Smooth muscle cell (in vitro differentiated cells): ENCODE results near the gene FBXO3. TPM values are rescaled to one million over a fixed set of nuclear protein-coding genes. Genes with fewer than 3 reads are reported as not detected.

Source experiments
- DNase-seq: peaks from one replicate; lab custom pipeline; 2025; ENCODE audit not compliant: unreplicated experiment; lab: John Stamatoyannopoulos, UW
- H2AFZ ChIP-seq: fragments of 200-600 bp; sonication (generic); 2 replicates; pipeline ENCODE4 v1.6.0; 2016; ENCODE audit warnings: antibody characterized with exemption, low read depth, mild to moderate bottlenecking
- H3F3A ChIP-seq: fragments of 200-600 bp; sonication (generic); 2 replicates; pipeline ENCODE4 v1.6.0; 2017; ENCODE audit warnings: antibody characterized with exemption, low read depth
- H3K27ac ChIP-seq: fragments of 200-600 bp; sonication (generic); 2 replicates; pipeline ENCODE4 v1.5.1; 2016; ENCODE audit warnings: low read depth, mild to moderate bottlenecking
- H3K27me3 ChIP-seq: fragments of 200-600 bp; sonication (generic); 2 replicates; pipeline ENCODE4 v1.6.1; 2016; ENCODE audit warnings: low read depth, mild to moderate bottlenecking
- H3K36me3 ChIP-seq: fragments of 200-600 bp; sonication (generic); 2 replicates; pipeline ENCODE4 v1.5.1; 2016; ENCODE audit warnings: low read depth
- H3K4me1 ChIP-seq: fragments of 200-600 bp; sonication (generic); 2 replicates; pipeline ENCODE4 v1.5.1; 2016; ENCODE audit warnings: low read depth
- H3K4me2 ChIP-seq: fragments of 200-600 bp; sonication (generic); 2 replicates; pipeline ENCODE4 v1.6.0; 2016; ENCODE audit warnings: mild to moderate bottlenecking
- H3K4me3 ChIP-seq: fragments of 200-600 bp; sonication (generic); 2 replicates; pipeline ENCODE4 v1.5.1; 2016; ENCODE audit warnings: mild to moderate bottlenecking
- H3K79me2 ChIP-seq: fragments of 200-600 bp; sonication (generic); 2 replicates; pipeline ENCODE4 v1.6.0; 2016; ENCODE audit warnings: low read depth, mild to moderate bottlenecking
- H3K9ac ChIP-seq: fragments of 200-600 bp; sonication (generic); 2 replicates; pipeline ENCODE4 v1.6.0; 2016; ENCODE audit warnings: low read depth
- H3K9me3 ChIP-seq: fragments of 200-600 bp; sonication (generic); replicated peaks from 2 replicates; pipeline ENCODE4 v1.5.1; 2016; ENCODE audit warnings: low read depth
- H4K20me1 ChIP-seq: fragments of 200-600 bp; sonication (generic); 2 replicates; pipeline ENCODE4 v1.6.0; 2016; ENCODE audit warnings: low read depth
- CTCF ChIP-seq: fragments of 200-600 bp; sonication (generic); IDR thresholded peaks from 2 replicates; pipeline ENCODE4 v1.5.1; 2017; ENCODE audit warnings: borderline replicate concordance, mild to moderate bottlenecking, antibody characterized with exemption; ENCODE audit not compliant: insufficient read depth, poor library complexity, severe bottlenecking
- WGBS: methylation state at CpG from one replicate; pipeline ENCODE4 v1.1.7; 2016; ENCODE audit warnings: low lambda C conversion rate; 5-methylcytosine and 5-hydroxymethylcytosine counted together
- polyA plus RNA-seq: library from polyadenylated mRNA; unstranded; fragments of >200 nt; fragmentation: Nextera tagmentation; extraction: Ambion mirVana; gene quantifications from 2 replicates; pipeline ENCODE4 v1.2.1, GENCODE V29; 2016
- total RNA-seq: library from RNA; depleted of rRNA; stranded (reverse); fragments of >200 nt; gene quantifications from 2 replicates; pipeline ENCODE4 v1.2.3, GENCODE V29; 2014

The FBXO3 gene
- total and polyA plus RNA-seq, 2 experiments from 2014 or later = 28.8 to 63.6 TPM

- peaks cover 55% of the 10 kb centered on the region for H4K20me1 ChIP-seq
- peak overlapping the region; percentile 91 for H3K27ac ChIP-seq
- H3K9me3 ChIP-seq = no peaks in the 10 kb centered on the region
- WGBS = 54% methylated on average over 15 of the region's 15 CpGs
- H3F3A ChIP-seq = no peaks in the 10 kb centered on the region
- peaks cover 14% of the 10 kb centered on the region for H3K4me1 ChIP-seq
- DNase-seq = no peak
- peak overlapping the region; percentile 97 for H3K4me3 ChIP-seq
- peak overlapping the region; percentile 89 for H3K4me2 ChIP-seq
- no peak overlapping the region for H2AFZ ChIP-seq
- peak overlapping the region; percentile 98 for H3K9ac ChIP-seq
- no peaks in the 10 kb centered on the region for H3K27me3 ChIP-seq
- no peak for TF ChIP-seq CTCF
- H3K36me3 ChIP-seq = no peaks in the 10 kb centered on the region
- H3K79me2 ChIP-seq = peaks cover 63% of the 10 kb centered on the region
Measured at GRCh38 chr11:33734441-33735270, 39.7 kb downstream of the FBXO3 start.

- Histone ChIP-seq H3K4me1 (peaks cover 14% of the 10 kb centered on the region), H3K9me3 (no peaks in the 10 kb centered on the region), H3K36me3 (no peaks in the 10 kb centered on the region), H3K27ac (no peak overlapping the region), H3K27me3 (no peaks in the 10 kb centered on the region), H3K79me2 (peaks cover 70% of the 10 kb centered on the region), H3K4me3 (peak overlapping the region; percentile 97), H4K20me1 (peaks cover 62% of the 10 kb centered on the region), H3F3A (no peaks in the 10 kb centered on the region), H2AFZ (no peak overlapping the region), H3K4me2 (peak overlapping the region; percentile 89), H3K9ac (no peak overlapping the region)
- DNase-seq = no peak
- TF ChIP-seq CTCF = no peak
- WGBS = 91% methylated on average over 7 of the region's 7 CpGs
Measured at GRCh38 chr11:33733980-33734379, 40.3 kb downstream of the FBXO3 start.

- 71% methylated on average over 9 of the region's 9 CpGs for WGBS
- no peak overlapping the region for H3K27ac ChIP-seq
- H3K9ac ChIP-seq = no peak overlapping the region
- no peaks in the 10 kb centered on the region for H3K36me3 ChIP-seq
- no peak overlapping the region for H2AFZ ChIP-seq
- H3K4me3 ChIP-seq = no peak overlapping the region
- peaks cover 91% of the 10 kb centered on the region for H3K79me2 ChIP-seq
- H3K4me2 ChIP-seq = peak overlapping the region; percentile 15
- peaks cover 77% of the 10 kb centered on the region for H4K20me1 ChIP-seq
- no peaks in the 10 kb centered on the region for H3K27me3 ChIP-seq
- H3K4me1 ChIP-seq = peaks cover 12% of the 10 kb centered on the region
- no peak for TF ChIP-seq CTCF
- H3K9me3 ChIP-seq = no peaks in the 10 kb centered on the region
- no peaks in the 10 kb centered on the region for H3F3A ChIP-seq
- DNase-seq = no peak
Measured at GRCh38 chr11:33731723-33732531, 42.4 kb downstream of the FBXO3 start.
